ENCODE data around the gene RXFP1. TPM values are rescaled to one million over a fixed set of nuclear protein-coding genes. Genes with fewer than 3 reads are reported as not detected.

RXFP1 gene
- not detected for polyA plus RNA-seq (2012; ENCODE audit: insufficient read depth, insufficient read length, low read depth)

- no peak for TF ChIP-seq CTCF (IDR thresholded peaks at IDR 0.05; ENCODE audit: low read depth, low read length)
- DNase-seq, result no peak
- H3K4me3 ChIP-seq (ENCODE audit: low read depth, low read length), result no peak within 1 kb of the TSS
Measured at GRCh38 chr4:158521484-158522088, at the start of gene RXFP1. Gene RXFP1 (plus strand): TSS chr4:158521882. CDS start chr4:158521977, 95 bp downstream.

GRCh38 chr4:158481811-158482210 is 39.9 kb upstream of the RXFP1 start:
- Histone ChIP-seq H3K27me3 (no peaks in the 10 kb centered on the region), H3K9me3 (no peaks in the 10 kb centered on the region; the same call in 1 of the 2 replicates), H3K4me1 (no peaks in the 10 kb centered on the region), H3K4me3 (ENCODE audit: low read depth, low read length) (no peak overlapping the region), H3K36me3 (no peaks in the 10 kb centered on the region)
- no peak for TF ChIP-seq CTCF (IDR thresholded peaks at IDR 0.05; ENCODE audit: low read depth, low read length)
- no peak for DNase-seq

More at GRCh38 chr4:158521484-158522088, at the start of gene RXFP1:
- H3K36me3 ChIP-seq, result no peaks in the 10 kb centered on the region
- 0 out of 2 replicates have a peak, but pooled peaks cover 6% of the 10 kb centered on the region for H3K27me3 ChIP-seq
- no peaks in the 10 kb centered on the region for H3K9me3 ChIP-seq
- no peaks in the 10 kb centered on the region for H3K4me1 ChIP-seq

DNA sequence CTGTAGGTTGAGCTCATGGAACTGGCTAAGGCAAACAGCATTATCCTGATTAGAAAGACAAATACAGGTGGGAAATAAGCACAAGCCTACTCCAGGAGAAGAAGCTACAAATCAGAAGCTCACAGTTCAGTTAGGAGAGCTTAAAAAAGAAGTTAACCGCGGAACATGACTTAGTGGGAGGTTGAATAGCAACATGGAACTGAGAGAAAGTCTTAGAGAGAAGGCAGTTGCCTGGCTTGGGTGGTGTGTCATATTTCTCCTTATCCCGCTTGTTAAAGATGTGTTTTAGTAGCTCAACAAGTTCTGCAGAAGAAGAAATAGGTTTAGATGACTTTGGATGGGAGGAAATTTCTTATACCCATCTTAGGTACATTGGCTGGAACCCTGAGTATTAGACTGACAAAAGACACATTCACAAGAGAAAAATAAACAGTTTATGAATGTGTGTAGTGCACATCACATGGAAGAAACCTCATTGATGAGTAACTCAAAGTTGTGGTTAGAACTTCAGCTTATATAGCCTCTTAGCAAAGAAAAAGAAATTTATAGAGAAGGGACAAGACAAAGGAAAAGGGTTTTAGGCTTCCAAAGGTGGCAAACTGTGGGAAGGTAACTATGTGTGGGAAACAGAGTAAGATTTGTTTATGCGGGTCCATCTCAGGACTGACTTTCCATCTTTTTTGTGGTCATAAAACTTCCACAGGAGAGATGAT is 37.4 kb upstream of the RXFP1 start:
- TF ChIP-seq CTCF (IDR thresholded peaks at IDR 0.05; ENCODE audit: low read depth, low read length), result no peak
- H3K36me3 ChIP-seq, result no peaks in the 10 kb centered on the region
- DNase-seq, result no peak

GRCh38 chr4:158490629-158491028 is 31.1 kb upstream of the RXFP1 start:
- Histone ChIP-seq H3K4me1 (no peaks in the 10 kb centered on the region), H3K27me3 (no peaks in the 10 kb centered on the region), H3K36me3 (no peaks in the 10 kb centered on the region), H3K4me3 (ENCODE audit: low read depth, low read length) (no peak overlapping the region), H3K9me3 (no peaks in the 10 kb centered on the region; the same call in 1 of the 2 replicates)
- DNase-seq, result no peak
- TF ChIP-seq CTCF (IDR thresholded peaks at IDR 0.05; ENCODE audit: low read depth, low read length), result no peak

More for the DNA sequence above, 37.4 kb upstream of the RXFP1 start:
- no peaks in the 10 kb centered on the region; the same call in 1 of the 2 replicates for H3K9me3 ChIP-seq
- H3K4me1 ChIP-seq, result no peaks in the 10 kb centered on the region
- H3K4me3 ChIP-seq (ENCODE audit: low read depth, low read length), result no peak overlapping the region
- H3K27me3 ChIP-seq, result no peaks in the 10 kb centered on the region

DNA sequence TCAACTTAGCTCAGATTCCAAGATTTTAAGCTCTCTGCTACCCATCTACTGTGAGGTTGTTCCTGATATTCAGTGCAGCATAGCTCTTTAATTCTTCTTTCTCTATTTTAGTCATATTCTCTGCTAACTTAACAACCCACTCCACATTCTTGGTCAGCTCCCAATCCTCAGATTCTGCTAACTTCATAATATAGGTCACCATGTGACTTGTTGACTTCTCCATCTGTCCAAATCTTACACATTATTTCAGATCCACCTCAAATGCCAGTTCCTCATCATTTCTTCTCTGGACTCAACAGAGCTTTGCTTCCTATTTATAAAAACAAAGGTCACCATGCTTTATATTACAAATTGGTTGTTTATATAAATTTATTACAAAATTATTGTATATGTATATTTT is 29.3 kb upstream of the RXFP1 start:
- H3K27me3 ChIP-seq, result no peaks in the 10 kb centered on the region
- no peaks in the 10 kb centered on the region for H3K36me3 ChIP-seq
- DNase-seq, result no peak
- no peak overlapping the region for H3K4me3 ChIP-seq (ENCODE audit: low read depth, low read length)
- H3K9me3 ChIP-seq, result no peaks in the 10 kb centered on the region
- no peaks in the 10 kb centered on the region for H3K4me1 ChIP-seq
- no peak for TF ChIP-seq CTCF (IDR thresholded peaks at IDR 0.05; ENCODE audit: low read depth, low read length)

Measured in BE2C (cell line).